ENCODE results near the gene CYP19A1. TPM values are rescaled to one million over a fixed set of nuclear protein-coding genes. Genes with fewer than 3 reads are reported as not detected.

CYP19A1 gene
- total and polyA plus RNA-seq, 10 of the 15 experiments (the other 5 are each of a cell fraction or from before 2014, with no cell fraction given): 0.08 to 1.8 (median 0.70) TPM

- POLR2A ChIA-PET: interaction anchor here (0.7 kb wide), 1 partner anchor 8 kb away, joined by 3 read pairs; no protein-coding TSS in a partner anchor
- Histone ChIP-seq H3K4me2 (ENCODE audit: control insufficient read depth, insufficient read depth) (no peak overlapping the region), H4K20me1 (ENCODE audit: control insufficient read depth, insufficient read depth) (no peaks in the 10 kb centered on the region), H3K4me1 (ENCODE audit: control insufficient read depth, insufficient read depth, low read length) (no peaks in the 10 kb centered on the region), H3K9me3 (replicated peaks; ENCODE audit: control insufficient read depth, insufficient read depth, low read length) (no peaks in the 10 kb centered on the region; the same call in 2 of the 3 replicates), H3K9ac (ENCODE audit: control insufficient read depth, insufficient read depth, low read length) (no peak overlapping the region), H3K27ac (ENCODE audit: control insufficient read depth, insufficient read depth) (no peak overlapping the region), H3K79me2 (ENCODE audit: control insufficient read depth, insufficient read depth, low read length) (no peaks in the 10 kb centered on the region), H2AFZ (ENCODE audit: control insufficient read depth, low read depth, low read length) (no peak overlapping the region), H3K36me3 (ENCODE audit: control insufficient read depth in 2 of 2, insufficient read depth in 2 of 2, low read length in 1 of 2) (no peaks in the 10 kb centered on the region), H3K27me3 (replicated peaks in 1 of 2; ENCODE audit: control insufficient read depth in 2 of 2, insufficient read depth in 2 of 2, low read length in 1 of 2) (peaks cover 1 to 3% of the 10 kb centered on the region in 2 experiments; a peak in 2 of 4 replicates), H3K4me3 (no peak overlapping the region)
- no peak for FAIRE-seq
- CTCF ChIA-PET: interaction anchor here (0.6 kb wide), 1 partner anchor 34 kb away, joined by 3 read pairs; no protein-coding TSS in a partner anchor
- RAD21 ChIA-PET (ENCODE audit: unreplicated experiment): no interaction called here
- no peak for DNase-seq (ENCODE audit: low read depth, low spot score)
- SMC1A ChIA-PET (ENCODE audit: uncharacterized antibody, unreplicated experiment): interaction anchor here (1.0 kb wide), 1 partner anchor 119 kb away, joined by 3 read pairs; no protein-coding TSS in a partner anchor
- no TSS peak for BruUV-seq (replicated peaks)
- ATAC-seq: no peak
- WGBS (ENCODE audit: insufficient coverage, insufficient replicate concordance, low lambda C conversion rate, missing lambda C conversion rate): 35% methylated on average over 6 of the region's 7 CpGs
- in situ Hi-C loops (cut with MboI) (no loop called here), intact Hi-C loops (cut with micrococcal nuclease; ENCODE audit: unreplicated experiment) (no loop called here)
- no peak for TF ChIP-seq USF2 (IDR thresholded peaks at IDR 0.05; ENCODE audit: borderline replicate concordance, low read depth, low read length)
- TF ChIP-seq PBX3 (IDR thresholded peaks at IDR 0.05; ENCODE audit: insufficient replicate concordance, low read depth, low read length): no peak
- no peak for TF ChIP-seq TCF3 (IDR thresholded peaks at IDR 0.05; ENCODE audit: borderline replicate concordance, insufficient read depth, low read depth, low read length)
- TF ChIP-seq MTA3 (IDR thresholded peaks at IDR 0.05; ENCODE audit: borderline replicate concordance, low read length): no peak
Observed at GRCh38 chr15:51359981-51360380, 21.6 kb upstream of the CYP19A1 start.

- no peaks in the 10 kb centered on the region for H3K4me1 ChIP-seq (ENCODE audit: control insufficient read depth, insufficient read depth, low read length)
- no peak overlapping the region for H3K4me3 ChIP-seq
- H3K9ac ChIP-seq (ENCODE audit: control insufficient read depth, insufficient read depth, low read length): no peak overlapping the region
- POLR2A ChIA-PET: no interaction called here
- in situ Hi-C loops (cut with MboI) (no loop called here), intact Hi-C loops (cut with micrococcal nuclease; ENCODE audit: unreplicated experiment) (no loop called here)
- H3K79me2 ChIP-seq (ENCODE audit: control insufficient read depth, insufficient read depth, low read length): no peaks in the 10 kb centered on the region
- FAIRE-seq (no peak), ATAC-seq (no peak), DNase-seq (ENCODE audit: low read depth, low spot score) (no peak)
- no TSS peak for BruUV-seq (replicated peaks)
- SMC1A ChIA-PET (ENCODE audit: uncharacterized antibody, unreplicated experiment): no interaction called here
- H3K27ac ChIP-seq (ENCODE audit: control insufficient read depth, insufficient read depth): no peak overlapping the region
- CTCF ChIA-PET: interaction anchor here (0.6 kb wide), 1 partner anchor 57 kb away, joined by 3 read pairs; no protein-coding TSS in a partner anchor
- H3K4me2 ChIP-seq (ENCODE audit: control insufficient read depth, insufficient read depth): no peak overlapping the region
- H3K27me3 ChIP-seq (replicated peaks in 1 of 2; ENCODE audit: control insufficient read depth in 2 of 2, insufficient read depth in 2 of 2, low read length in 1 of 2): peaks cover 1 to 7% of the 10 kb centered on the region in 2 experiments; a peak in 3 of 4 replicates
- no peaks in the 10 kb centered on the region; the same call in 2 of the 3 replicates for H3K9me3 ChIP-seq (replicated peaks; ENCODE audit: control insufficient read depth, insufficient read depth, low read length)
- RAD21 ChIA-PET (ENCODE audit: unreplicated experiment): no interaction called here
- no peak overlapping the region for H2AFZ ChIP-seq (ENCODE audit: control insufficient read depth, low read depth, low read length)
- 84% methylated on average over 6 of the region's 6 CpGs for WGBS (ENCODE audit: insufficient coverage, insufficient replicate concordance, low lambda C conversion rate, missing lambda C conversion rate)
- no peaks in the 10 kb centered on the region for H3K36me3 ChIP-seq (ENCODE audit: control insufficient read depth in 2 of 2, insufficient read depth in 2 of 2, low read length in 1 of 2)
- no peaks in the 10 kb centered on the region for H4K20me1 ChIP-seq (ENCODE audit: control insufficient read depth, insufficient read depth)
- TF ChIP-seq NFYB (IDR thresholded peaks at IDR 0.05; ENCODE audit: insufficient read depth, low read depth, low read length) (no peak), RB1 (IDR thresholded peaks at IDR 0.05; ENCODE audit: borderline replicate concordance) (no peak), E2F4 (IDR thresholded peaks at IDR 0.05; ENCODE audit: low read depth, low read length) (no peak)
Observed at GRCh38 chr15:51356983-51357382, 18.6 kb upstream of the CYP19A1 start.
